Aorta (tissue), 5 donors: ENCODE measurements around the gene FAM180A. TPM values are rescaled to one million over a fixed set of nuclear protein-coding genes. Genes with fewer than 3 reads are reported as not detected.

Experiments used
- ATAC-seq: fragments of 200-7000 bp; cut with Tn5 transposase; one replicate; pipeline ENCODE4 v1.9.1; 2022; ENCODE audit warnings: moderate library complexity; ENCODE audit not compliant: low FRiP score
- DNase-seq, 2 donors: peaks; one replicate each; pipeline ENCODE4 v3.0.0-alpha.2; 2020
- H3K27ac ChIP-seq, 2 donors: one replicate each; pipeline ENCODE4 v1.5.1; 2013; ENCODE audit warnings: low read length in 2 of 2, mild to moderate bottlenecking in 2 of 2, moderate library complexity in 2 of 2, control low read depth in 1 of 2, inconsistent platforms in 1 of 2, low read depth in 1 of 2
- H3K27me3 ChIP-seq, 2 donors: one replicate each; pipeline ENCODE4 v1.6.1; 2013; ENCODE audit warnings: control low read depth in 1 of 2, low read length in 1 of 2, mild to moderate bottlenecking in 1 of 2, moderate library complexity in 1 of 2; ENCODE audit not compliant: insufficient read depth in 2 of 2, control insufficient read depth in 1 of 2
- H3K36me3 ChIP-seq, 2 donors: one replicate each; pipeline ENCODE4 v1.6.1; 2013; ENCODE audit warnings: control low read depth in 1 of 2, low read length in 1 of 2, mild to moderate bottlenecking in 1 of 2; ENCODE audit not compliant: insufficient read depth in 2 of 2, control insufficient read depth in 1 of 2
- H3K4me1 ChIP-seq, 2 donors: one replicate each; pipeline ENCODE4 v1.6.1; 2013; ENCODE audit warnings: low read length in 2 of 2, control low read depth in 1 of 2, mild to moderate bottlenecking in 1 of 2, moderate library complexity in 1 of 2; ENCODE audit not compliant: insufficient read depth in 2 of 2, control insufficient read depth in 1 of 2
- H3K4me3 ChIP-seq, 2 donors: one replicate each; pipeline ENCODE4 v1.5.1; 2013; ENCODE audit warnings: low read length in 2 of 2, control low read depth in 1 of 2, mild to moderate bottlenecking in 1 of 2
- H3K9me3 ChIP-seq: one replicate; pipeline ENCODE4 v1.6.1; 2013; ENCODE audit warnings: mild to moderate bottlenecking, low read length; ENCODE audit not compliant: control insufficient read depth
- WGBS, 2 donors: extraction: QIAGEN DNeasy Blood & Tissue Kit; methylation state at CpG; one replicate each; pipeline ENCODE4 v1.1.7; 2013; 5-methylcytosine and 5-hydroxymethylcytosine counted together
- intact Hi-C, 2 donors: fragments of 100-400 bp; cut with DNase I; formaldehyde crosslinking; loops; one replicate each; pipeline versions ENCODE4 v1.14.2 to v1.15.0; 2022
- polyA plus RNA-seq, 2 donors: library from polyadenylated mRNA; stranded (reverse); fragments of 200-250 nt; gene quantifications; one replicate each; pipeline ENCODE4 v1.2.3, GENCODE V29; 2013
- total RNA-seq, 2 donors: library from RNA; stranded (reverse); fragmentation: NEBNext Ultra II Directional; extraction: Animal tissue kit (Norgen Biotek cat#: 25700); gene quantifications; one replicate each; pipeline ENCODE4 v1.2.1, GENCODE V29; 2021
- donor health status: healthy with polysubstance abuse.
- donor health status: Bipolar disorder and iron deficiency.
- donor health status: DM: no; HTN: no; CAD: no.
- donor health status: DM: no; HTN: no; CAD: no.
- donor health status: DM: yes; HTN: yes; CAD: no.

The FAM180A gene
- total and polyA plus RNA-seq, 4 donors, result 4.5 to 67.1 (median 35.9) TPM

GRCh38 chr7:135728136-135728669 lies 20.4 kb downstream of the FAM180A start, which contains the start of gene SLC13A4:
TSS of gene SLC13A4 (minus strand) at chr7:135728186. CDS start at chr7:135727496, 690 bp downstream.
- no peak within 1 kb of the TSS for H3K4me3 ChIP-seq
- H3K4me1 ChIP-seq, result no peaks in the 10 kb centered on the region
- H3K27ac ChIP-seq, result no peak within 1 kb of the TSS
- H3K9me3 ChIP-seq, result no peaks in the 10 kb centered on the region
- H3K27me3 ChIP-seq, result no peaks in the 10 kb centered on the region
- H3K36me3 ChIP-seq, result peaks cover 1 to 2% of the 10 kb centered on the region in 2 donors
- WGBS, 2 donors, result 80 to 85% methylated on average over 11 of the region's 11 CpGs
- DNase-seq (no peak), ATAC-seq (no peak)
- intact Hi-C loops, result no loop called here

- ATAC-seq, result no peak
- 94 to 95% methylated on average over 30 of the region's 30 CpGs for WGBS, 2 donors
- intact Hi-C loops, result no loop called here
Measured at GRCh38 chr7:135726911-135727673, 21.5 kb downstream of the FAM180A start.

GRCh38 chr7:135726276-135726788 lies 22.3 kb downstream of the FAM180A start:
- Histone ChIP-seq H3K4me1 (no peaks in the 10 kb centered on the region), H3K27ac (no peak overlapping the region), H3K36me3 (peaks cover 0 to 2% of the 10 kb centered on the region in 2 donors), H3K9me3 (no peaks in the 10 kb centered on the region), H3K4me3 (no peak overlapping the region), H3K27me3 (no peaks in the 10 kb centered on the region)
- intact Hi-C loops, result no loop called here
- WGBS, 2 donors, result 57 to 61% methylated on average over 5 of the region's 5 CpGs
- ATAC-seq (no peak), DNase-seq (no peak)

More at GRCh38 chr7:135726911-135727673, 21.5 kb downstream of the FAM180A start:
- H3K9me3 ChIP-seq, result no peaks in the 10 kb centered on the region
- H3K4me3 ChIP-seq, result no peak overlapping the region
- no peak overlapping the region for H3K27ac ChIP-seq
- peaks cover 1 to 2% of the 10 kb centered on the region in 2 donors for H3K36me3 ChIP-seq
- DNase-seq, result no peak
- no peaks in the 10 kb centered on the region for H3K27me3 ChIP-seq
- no peaks in the 10 kb centered on the region for H3K4me1 ChIP-seq

DNA sequence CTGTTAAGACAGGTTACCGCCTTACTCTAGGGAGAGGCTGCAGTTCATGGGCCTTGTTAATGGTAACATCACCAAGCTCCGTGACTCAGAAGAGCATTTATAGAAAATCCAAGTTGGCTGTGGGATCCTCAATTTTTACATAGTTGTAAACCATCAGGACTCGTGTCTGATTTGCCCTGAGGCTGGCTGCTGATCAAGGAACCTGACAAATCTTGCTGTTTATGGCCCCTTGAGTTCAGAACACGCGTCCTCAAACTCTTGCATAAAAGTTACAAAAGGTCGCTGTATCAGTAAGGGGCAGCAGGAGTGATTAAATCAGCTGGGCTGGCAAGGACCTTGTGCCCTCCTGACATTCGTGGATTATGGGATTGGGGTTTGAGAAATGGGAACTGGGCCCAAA lies 25.2 kb downstream of the FAM180A start:
- Histone ChIP-seq H3K9me3 (no peaks in the 10 kb centered on the region), H3K27ac (no peak overlapping the region), H3K36me3 (no peaks in the 10 kb centered on the region), H3K4me1 (no peaks in the 10 kb centered on the region), H3K4me3 (no peak overlapping the region), H3K27me3 (no peaks in the 10 kb centered on the region)
- ATAC-seq (no peak), DNase-seq (no peak)
- WGBS, 2 donors, result 86 to 87% methylated on average over 7 of the region's 7 CpGs
- intact Hi-C loops, result no loop called here

- no peak overlapping the region for H3K4me3 ChIP-seq
- no peaks in the 10 kb centered on the region for H3K36me3 ChIP-seq
- no peak for ATAC-seq
- no peaks in the 10 kb centered on the region for H3K27me3 ChIP-seq
- no peaks in the 10 kb centered on the region for H3K9me3 ChIP-seq
- WGBS, 2 donors, result 91 to 96% methylated on average over 21 of the region's 21 CpGs
- no peak overlapping the region for H3K27ac ChIP-seq
- intact Hi-C loops, result no loop called here
- no peak for DNase-seq
- no peaks in the 10 kb centered on the region for H3K4me1 ChIP-seq
Measured at GRCh38 chr7:135721198-135721820, 27.3 kb downstream of the FAM180A start.

DNA sequence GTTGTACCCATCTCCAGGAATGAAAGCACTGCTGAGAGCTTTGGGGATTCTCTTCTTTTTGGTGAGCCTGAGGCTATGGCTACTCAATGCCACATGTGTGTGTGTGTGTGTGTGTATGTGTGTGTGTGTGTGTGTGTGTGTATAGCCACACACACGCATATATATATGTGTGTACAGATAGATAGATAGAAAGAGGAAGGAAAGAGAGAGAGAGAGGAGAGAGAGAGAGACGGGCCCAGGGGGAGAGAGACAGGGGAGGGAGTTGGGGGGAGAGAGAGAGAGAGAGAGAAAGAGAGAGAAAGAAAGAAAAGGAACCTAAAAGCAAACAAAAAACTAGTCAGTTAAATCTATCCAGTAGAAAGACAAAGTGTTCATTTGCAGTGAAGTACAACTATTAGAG lies 28.9 kb downstream of the FAM180A start:
- 41 to 46% methylated on average over 2 of the region's 2 CpGs for WGBS, 2 donors
- DNase-seq, result no peak
- Histone ChIP-seq H3K4me1 (no peaks in the 10 kb centered on the region), H3K36me3 (no peaks in the 10 kb centered on the region), H3K27me3 (no peaks in the 10 kb centered on the region), H3K4me3 (no peak overlapping the region), H3K27ac (no peak overlapping the region), H3K9me3 (no peaks in the 10 kb centered on the region)
- intact Hi-C loops, result no loop called here
- no peak for ATAC-seq

DNA sequence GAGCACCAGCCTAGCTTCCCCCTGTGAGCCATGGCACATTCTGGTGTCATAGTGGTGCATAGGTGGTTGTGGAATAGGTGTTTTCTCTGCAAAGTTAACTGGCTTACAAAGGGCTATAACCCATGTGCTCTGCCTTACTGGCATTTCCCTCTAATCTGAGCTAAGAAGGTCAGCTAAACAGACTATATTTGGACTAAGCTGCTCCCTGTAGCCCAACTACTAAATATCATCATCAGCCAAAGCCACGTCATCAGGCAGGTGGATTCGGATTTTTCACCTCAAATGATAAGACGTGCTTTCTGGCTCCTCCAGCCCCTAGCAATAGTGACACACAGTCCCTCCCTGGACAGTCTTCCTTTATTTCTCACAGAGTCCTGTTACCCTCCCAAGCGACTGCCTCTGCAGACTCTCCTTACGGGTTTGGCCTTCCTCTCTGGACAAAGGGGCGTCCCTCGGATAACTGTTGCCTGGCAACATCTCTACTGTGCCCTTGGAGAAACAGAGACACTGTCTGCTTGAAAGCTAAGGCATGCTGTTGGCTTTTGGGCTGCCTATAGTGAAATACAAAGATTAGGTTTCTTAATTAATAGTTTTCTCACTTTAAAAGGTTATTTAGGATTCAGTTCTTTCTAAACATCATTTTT lies 29.7 kb downstream of the FAM180A start:
- ATAC-seq (no peak), DNase-seq (no peak)
- no peaks in the 10 kb centered on the region for H3K36me3 ChIP-seq
- no peak overlapping the region for H3K27ac ChIP-seq
- H3K9me3 ChIP-seq, result no peaks in the 10 kb centered on the region
- intact Hi-C loops, result no loop called here
- H3K27me3 ChIP-seq, result no peaks in the 10 kb centered on the region
- 45 to 49% methylated on average over 7 of the region's 7 CpGs for WGBS, 2 donors
- no peak overlapping the region for H3K4me3 ChIP-seq
- no peaks in the 10 kb centered on the region for H3K4me1 ChIP-seq

GRCh38 chr7:135718219-135718618 lies 30.4 kb downstream of the FAM180A start:
- Histone ChIP-seq H3K4me1 (no peaks in the 10 kb centered on the region), H3K4me3 (no peak overlapping the region), H3K27ac (no peak overlapping the region), H3K27me3 (no peaks in the 10 kb centered on the region), H3K36me3 (no peaks in the 10 kb centered on the region), H3K9me3 (no peaks in the 10 kb centered on the region)
- WGBS, 2 donors, result 97% methylated on average over 2 of the region's 2 CpGs
- DNase-seq (no peak), ATAC-seq (no peak)
- intact Hi-C loops, result no loop called here
